Small intestine (tissue), 7 donors: ENCODE measurements around the gene FASTKD1. TPM values are rescaled to one million over a fixed set of nuclear protein-coding genes. Genes with fewer than 3 reads are reported as not detected.

ENCODE experiments used
- DNase-seq, 2 donors: peaks; one replicate each; pipeline versions ENCODE4 v3.0.0 to v3.0.0-alpha.2; 2013
- FAIRE-seq: peaks from 2 replicates; lab custom pipeline; 2012; peaks lifted over from hg19 to GRCh38; lab: Jason Lieb, UNC
- H3K27ac ChIP-seq, 3 donors: one replicate each; pipeline ENCODE4 v1.5.1; 2013; ENCODE audit warnings: low read length in 2 of 3, mild to moderate bottlenecking in 2 of 3, control low read depth in 1 of 3, inconsistent platforms in 1 of 3, low read depth in 1 of 3, moderate library complexity in 1 of 3
- H3K27me3 ChIP-seq, 3 donors: one replicate each; pipeline ENCODE4 v1.6.1; 2013; ENCODE audit warnings: low read length in 3 of 3, inconsistent platforms in 1 of 3; ENCODE audit not compliant: control insufficient read depth in 3 of 3, insufficient read depth in 3 of 3
- H3K36me3 ChIP-seq, 3 donors: one replicate each; pipeline ENCODE4 v1.6.1; 2013; ENCODE audit warnings: low read length in 3 of 3, inconsistent platforms in 1 of 3, low read depth in 1 of 3, mild to moderate bottlenecking in 1 of 3, moderate library complexity in 1 of 3; ENCODE audit not compliant: control insufficient read depth in 3 of 3, insufficient read depth in 2 of 3
- H3K4me1 ChIP-seq, 3 donors: one replicate each; pipeline ENCODE4 v1.6.1; 2013; ENCODE audit warnings: low read length in 2 of 3, inconsistent platforms in 1 of 3, low read depth in 1 of 3, mild to moderate bottlenecking in 1 of 3, moderate library complexity in 1 of 3; ENCODE audit not compliant: control insufficient read depth in 3 of 3, insufficient read depth in 2 of 3
- H3K4me3 ChIP-seq, 3 donors: one replicate each; pipeline ENCODE4 v1.5.1; 2013; ENCODE audit warnings: low read length in 3 of 3, control low read depth in 1 of 3, inconsistent platforms in 1 of 3, low read depth in 1 of 3, mild to moderate bottlenecking in 1 of 3, moderate library complexity in 1 of 3
- H3K9me3 ChIP-seq, 2 donors: one replicate each; pipeline ENCODE4 v1.6.1; 2013; ENCODE audit warnings: low read depth in 1 of 2, low read length in 1 of 2; ENCODE audit not compliant: control insufficient read depth in 2 of 2, insufficient read depth in 1 of 2
- WGBS, 3 donors: extraction: QIAGEN DNeasy Blood & Tissue Kit; methylation state at CpG; one replicate each; pipeline ENCODE4 v1.1.7; 2013; 5-methylcytosine and 5-hydroxymethylcytosine counted together
- polyA plus RNA-seq, 4 donors: library from polyadenylated mRNA; stranded (reverse) in 3 of 4; unstranded in 1 of 4; fragments of 200-250 nt in 3 of 4; fragments of 120-200 nt in 1 of 4; gene quantifications; one replicate each; pipeline versions ENCODE4 v1.2.1 to v1.2.3, GENCODE V29; 2013
- donor health status: healthy with polysubstance abuse.
- donor health status: control.
- donor health status: control.
- donor health status: Bipolar disorder and iron deficiency.
- donor health status: healthy.

The FASTKD1 gene
- polyA plus RNA-seq, 4 donors = 32.1 to 110 (median 52.6) TPM

- peaks cover 0 to 4% of the 10 kb centered on the region in 2 donors for H3K9me3 ChIP-seq
- 96 to 97% (median 96%) methylated on average over 4 of the region's 4 CpGs for WGBS, 3 donors
- FAIRE-seq (no peak), DNase-seq (no peak)
- no peak overlapping the region for H3K4me3 ChIP-seq
- peaks cover 0 to 20% (median 1%) of the 10 kb centered on the region in 3 donors for H3K4me1 ChIP-seq
- no peak overlapping the region for H3K27ac ChIP-seq
- H3K27me3 ChIP-seq = no peaks in the 10 kb centered on the region
- H3K36me3 ChIP-seq = peaks cover 0 to 4% (median 0%) of the 10 kb centered on the region in 3 donors
Observed at GRCh38 chr2:169510496-169510895, 63.2 kb downstream of the FASTKD1 start.

- H3K4me3 ChIP-seq = no peak overlapping the region
- WGBS, 3 donors = 94 to 98% (median 96%) methylated on average over 8 of the region's 8 CpGs
- no peak for FAIRE-seq
Observed at GRCh38 chr2:169509955-169510354, 63.7 kb downstream of the FASTKD1 start.

GRCh38 chr2:169509298-169509885, 64.3 kb downstream of the FASTKD1 start, which contains the start of gene KLHL41:
Gene KLHL41, plus strand, starts transcription at chr2:169509702. Its CDS starts 77 bp downstream, at chr2:169509779.
- 74 to 82% (median 78%) methylated on average over 4 of the region's 4 CpGs for WGBS, 3 donors
- Histone ChIP-seq H3K36me3 (peaks cover 0 to 5% (median 0%) of the 10 kb centered on the region in 3 donors), H3K9me3 (peaks cover 0 to 12% of the 10 kb centered on the region in 2 donors)

More at GRCh38 chr2:169509955-169510354, 63.7 kb downstream of the FASTKD1 start:
- no peak for DNase-seq
- Histone ChIP-seq H3K27me3 (no peaks in the 10 kb centered on the region), H3K4me1 (peaks cover 0 to 20% (median 1%) of the 10 kb centered on the region in 3 donors), H3K27ac (no peak overlapping the region), H3K9me3 (peaks cover 0 to 7% of the 10 kb centered on the region in 2 donors), H3K36me3 (peaks cover 0 to 5% (median 0%) of the 10 kb centered on the region in 3 donors)

GRCh38 chr2:169507698-169508097, 66.0 kb downstream of the FASTKD1 start:
- peak overlapping the region in 2 of 3 donors; percentile 20 to 57 for H3K27ac ChIP-seq
- H3K4me3 ChIP-seq = no peak overlapping the region
- peak; percentile 51 for FAIRE-seq
- H3K4me1 ChIP-seq = peaks cover 0 to 10% (median 1%) of the 10 kb centered on the region in 3 donors
- H3K36me3 ChIP-seq = peaks cover 0 to 7% (median 0%) of the 10 kb centered on the region in 3 donors
- peak; percentile 18 to 63 for DNase-seq
- H3K27me3 ChIP-seq = no peaks in the 10 kb centered on the region
- peaks cover 0 to 12% of the 10 kb centered on the region in 2 donors for H3K9me3 ChIP-seq

More at GRCh38 chr2:169509298-169509885, 64.3 kb downstream of the FASTKD1 start, which contains the start of gene KLHL41:
- no peak within 1 kb of the TSS for H3K4me3 ChIP-seq
- H3K4me1 ChIP-seq = peaks cover 0 to 20% (median 1%) of the 10 kb centered on the region in 3 donors
- no peaks in the 10 kb centered on the region for H3K27me3 ChIP-seq
- DNase-seq (peak in 1 of 2 donors; percentile 44), FAIRE-seq (no peak)
- H3K27ac ChIP-seq = no peak within 1 kb of the TSS

- Histone ChIP-seq H3K4me3 (no peak overlapping the region), H3K27me3 (no peaks in the 10 kb centered on the region), H3K36me3 (peaks cover 0 to 11% (median 0%) of the 10 kb centered on the region in 3 donors), H3K27ac (no peak overlapping the region), H3K4me1 (peaks cover 0 to 1% (median 0%) of the 10 kb centered on the region in 3 donors), H3K9me3 (peaks cover 0 to 12% of the 10 kb centered on the region in 2 donors)
- FAIRE-seq = no peak
- DNase-seq = no peak
- WGBS, 3 donors = 96 to 98% (median 98%) methylated on average over 16 to 19 of the region's 19 CpGs
Observed at GRCh38 chr2:169504651-169505050, 69.0 kb downstream of the FASTKD1 start.

- H3K9me3 ChIP-seq = no peaks in the 10 kb centered on the region
- WGBS, 3 donors = 93 to 100% (median 94%) methylated on average over 5 of the region's 5 CpGs
- DNase-seq (no peak), FAIRE-seq (no peak)
- no peaks in the 10 kb centered on the region for H3K4me1 ChIP-seq
- no peak overlapping the region for H3K4me3 ChIP-seq
- H3K27ac ChIP-seq = no peak overlapping the region
- H3K36me3 ChIP-seq = peaks cover 0 to 11% (median 0%) of the 10 kb centered on the region in 3 donors
- no peaks in the 10 kb centered on the region for H3K27me3 ChIP-seq
Observed at GRCh38 chr2:169495310-169495928, 78.2 kb downstream of the FASTKD1 start.

- no peak overlapping the region for H3K4me3 ChIP-seq
- no peaks in the 10 kb centered on the region for H3K4me1 ChIP-seq
- FAIRE-seq (no peak), DNase-seq (peak; percentile 57 to 65)
- WGBS, 3 donors = 28 to 75% (median 43%) methylated on average over 2 of the region's 2 CpGs
- H3K27ac ChIP-seq = no peak overlapping the region
- H3K27me3 ChIP-seq = no peaks in the 10 kb centered on the region
- H3K36me3 ChIP-seq = peaks cover 0 to 13% (median 0%) of the 10 kb centered on the region in 3 donors
- no peaks in the 10 kb centered on the region for H3K9me3 ChIP-seq
Observed at GRCh38 chr2:169493360-169493759, 80.3 kb downstream of the FASTKD1 start.

GRCh38 chr2:169491378-169491777, 82.3 kb downstream of the FASTKD1 start:
- H3K36me3 ChIP-seq = peaks cover 0 to 14% (median 0%) of the 10 kb centered on the region in 3 donors
- DNase-seq = no peak
- FAIRE-seq = no peak

More at GRCh38 chr2:169491378-169491777, 82.3 kb downstream of the FASTKD1 start:
- Histone ChIP-seq H3K27ac (no peak overlapping the region), H3K4me3 (no peak overlapping the region), H3K9me3 (no peaks in the 10 kb centered on the region), H3K27me3 (no peaks in the 10 kb centered on the region), H3K4me1 (no peaks in the 10 kb centered on the region)
